Fibroblast of lung (primary cell): ENCODE measurements around the gene CPNE4.

ENCODE experiments used
- EZH2 ChIP-seq: IDR thresholded peaks from 2 replicates; pipeline ENCODE4 v1.5.1; 2012; ENCODE audit warnings: low read length, control low read depth, mild to moderate bottlenecking; ENCODE audit errors: missing control alignments
- TF ChIP-seq, protein P1 (sequence below), 2 donors: IDR thresholded peaks in 1 of 2; conservative IDR thresholded peaks in 1 of 2; 1 replicate in 1 of 2; 2 replicates in 1 of 2; pipeline ENCODE4 v1.5.1; 2011 to 2012; ENCODE audit warnings: low read length in 2 of 2, control low read depth in 1 of 2, inconsistent platforms in 1 of 2, low read depth in 1 of 2, mild to moderate bottlenecking in 1 of 2

DNA sequence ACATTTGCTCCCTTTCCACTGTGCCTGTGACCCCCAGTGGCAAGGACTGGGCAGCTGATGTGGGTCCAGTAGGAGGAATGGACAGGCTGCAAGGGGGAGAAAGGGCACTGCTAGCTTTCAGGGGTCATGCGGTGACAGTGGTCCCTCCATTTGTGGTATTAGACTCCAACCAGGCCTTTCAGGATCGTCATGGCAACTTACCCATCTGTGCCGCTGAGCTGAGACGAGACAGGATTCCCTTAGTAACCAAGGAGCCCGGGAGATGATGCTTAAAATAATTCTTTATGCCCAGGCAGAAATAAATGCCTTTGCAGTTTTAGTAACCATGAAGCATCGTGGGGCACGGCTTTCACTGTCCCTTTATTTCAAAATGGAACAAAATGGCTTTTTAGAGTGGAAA, 516.1 kb downstream of the CPNE4 start:
- TF ChIP-seq, protein P1, sequence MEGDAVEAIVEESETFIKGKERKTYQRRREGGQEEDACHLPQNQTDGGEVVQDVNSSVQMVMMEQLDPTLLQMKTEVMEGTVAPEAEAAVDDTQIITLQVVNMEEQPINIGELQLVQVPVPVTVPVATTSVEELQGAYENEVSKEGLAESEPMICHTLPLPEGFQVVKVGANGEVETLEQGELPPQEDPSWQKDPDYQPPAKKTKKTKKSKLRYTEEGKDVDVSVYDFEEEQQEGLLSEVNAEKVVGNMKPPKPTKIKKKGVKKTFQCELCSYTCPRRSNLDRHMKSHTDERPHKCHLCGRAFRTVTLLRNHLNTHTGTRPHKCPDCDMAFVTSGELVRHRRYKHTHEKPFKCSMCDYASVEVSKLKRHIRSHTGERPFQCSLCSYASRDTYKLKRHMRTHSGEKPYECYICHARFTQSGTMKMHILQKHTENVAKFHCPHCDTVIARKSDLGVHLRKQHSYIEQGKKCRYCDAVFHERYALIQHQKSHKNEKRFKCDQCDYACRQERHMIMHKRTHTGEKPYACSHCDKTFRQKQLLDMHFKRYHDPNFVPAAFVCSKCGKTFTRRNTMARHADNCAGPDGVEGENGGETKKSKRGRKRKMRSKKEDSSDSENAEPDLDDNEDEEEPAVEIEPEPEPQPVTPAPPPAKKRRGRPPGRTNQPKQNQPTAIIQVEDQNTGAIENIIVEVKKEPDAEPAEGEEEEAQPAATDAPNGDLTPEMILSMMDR (conservative IDR thresholded peaks at IDR 0.05 in 1 of 2, IDR thresholded peaks at IDR 0.05 in 1 of 2; ENCODE audit: low read depth in 1 of 2, low read length in 2 of 2), result no peak
- TF ChIP-seq EZH2, result no peak
